ENCODE data around the gene RBMX2. TPM values are rescaled to one million over a fixed set of nuclear protein-coding genes. Genes with fewer than 3 reads are reported as not detected.

RBMX2 gene
- total RNA-seq, 4 donors from 2014 or later: 12.0 to 23.1 (median 17.0) TPM

- no peaks in the 10 kb centered on the region for H3K4me1 ChIP-seq
- TF ChIP-seq EP300 (IDR thresholded peaks at IDR 0.05) (no peak), CTCF (IDR thresholded peaks at IDR 0.05) (no peak), POLR2A (IDR thresholded peaks at IDR 0.05) (no peak)
- no peak overlapping the region for H3K27ac ChIP-seq
- WGBS, 2 donors: 74 to 82% methylated on average over 5 of the region's 5 CpGs
- H3K36me3 ChIP-seq: no peaks in the 10 kb centered on the region
- DNase-seq (ENCODE audit: low spot score in 2 of 2): no peak
- no peak overlapping the region for H3K4me3 ChIP-seq
- no peaks in the 10 kb centered on the region for H3K9me3 ChIP-seq
- H3K27me3 ChIP-seq: peaks cover 0 to under 1% of the 10 kb centered on the region in 2 donors
Observed at GRCh38 chrX:130386408-130386808, 15.4 kb upstream of the RBMX2 start.

GRCh38 chrX:130393451-130394074 is 8.2 kb upstream of the RBMX2 start:
- Histone ChIP-seq H3K27ac (no peak overlapping the region), H3K27me3 (peaks cover 0 to 22% of the 10 kb centered on the region in 2 donors), H3K4me3 (no peak overlapping the region), H3K4me1 (no peaks in the 10 kb centered on the region), H3K9me3 (no peaks in the 10 kb centered on the region), H3K36me3 (no peaks in the 10 kb centered on the region)
- 35 to 44% methylated on average over 5 of the region's 5 CpGs for WGBS, 2 donors
- TF ChIP-seq CTCF (IDR thresholded peaks at IDR 0.05) (peak; percentile 46 to 69 (median 61)), POLR2A (IDR thresholded peaks at IDR 0.05) (no peak)
- peak; percentile 14 to 23 for DNase-seq (ENCODE audit: low spot score in 2 of 2)

- no peak for DNase-seq (ENCODE audit: low spot score in 2 of 2)
- Histone ChIP-seq H3K36me3 (no peaks in the 10 kb centered on the region), H3K27me3 (peaks cover 0 to 22% of the 10 kb centered on the region in 2 donors), H3K4me1 (no peaks in the 10 kb centered on the region), H3K27ac (no peak overlapping the region), H3K9me3 (no peaks in the 10 kb centered on the region), H3K4me3 (no peak overlapping the region)
- TF ChIP-seq POLR2A (IDR thresholded peaks at IDR 0.05) (no peak), EP300 (IDR thresholded peaks at IDR 0.05) (no peak), CTCF (IDR thresholded peaks at IDR 0.05) (no peak)
- 64 to 66% methylated on average over 7 of the region's 7 CpGs for WGBS, 2 donors
Observed at GRCh38 chrX:130395341-130395740, 6.4 kb upstream of the RBMX2 start.

- WGBS, 2 donors: 0 to 30% methylated on average over 13 of the region's 13 CpGs
- peaks cover 0 to 19% (median 2%) of the 10 kb centered on the region in 4 donors for H3K4me1 ChIP-seq
- peaks cover 0 to 19% (median 0%) of the 10 kb centered on the region in 3 donors for H3K36me3 ChIP-seq
- H3K4me3 ChIP-seq: peak overlapping the region; percentile 47 to 69 (median 62)
- no peak for TF ChIP-seq CTCF (IDR thresholded peaks at IDR 0.05)
- TF ChIP-seq EP300 (IDR thresholded peaks at IDR 0.05): no peak
- TF ChIP-seq POLR2A (IDR thresholded peaks at IDR 0.05): no peak
- H3K27me3 ChIP-seq: peaks cover 0 to 10% of the 10 kb centered on the region in 2 donors
- peak overlapping the region in 3 of 4 donors; percentile 79 to 86 (median 85) for H3K27ac ChIP-seq
- H3K9me3 ChIP-seq: no peaks in the 10 kb centered on the region
- DNase-seq (ENCODE audit: low spot score in 2 of 2): no peak
Observed at GRCh38 chrX:130402208-130402684, 459 bp downstream of the RBMX2 start.

GRCh38 chrX:130413415-130413814 is 11.6 kb downstream of the RBMX2 start:
- DNase-seq (ENCODE audit: low spot score in 2 of 2): no peak
- peaks cover 0 to 53% (median 0%) of the 10 kb centered on the region in 3 donors for H3K36me3 ChIP-seq
- H3K27me3 ChIP-seq: no peaks in the 10 kb centered on the region
- H3K9me3 ChIP-seq: no peaks in the 10 kb centered on the region
- TF ChIP-seq POLR2A (IDR thresholded peaks at IDR 0.05) (no peak), EP300 (IDR thresholded peaks at IDR 0.05) (no peak), CTCF (IDR thresholded peaks at IDR 0.05) (no peak)
- H3K4me1 ChIP-seq: no peaks in the 10 kb centered on the region
- H3K4me3 ChIP-seq: no peak overlapping the region
- H3K27ac ChIP-seq: no peak overlapping the region
- 60 to 61% methylated on average over 2 of the region's 2 CpGs for WGBS, 2 donors

Measured in tibial nerve (tissue), 4 donors.